NCI-H2196 (cell line): ENCODE measurements around the gene DUOX1.
"Not testable (repeated sequence)": the region's sequence is repeated elsewhere in the genome, so short reads cannot be mapped to it uniquely, and the experiment has no call there.

Source experiments
- DNase-seq: peaks from one replicate; lab custom pipeline; 2025; ENCODE audit not compliant: unreplicated experiment; lab: John Stamatoyannopoulos, UW

The DUOX1 gene

DNA sequence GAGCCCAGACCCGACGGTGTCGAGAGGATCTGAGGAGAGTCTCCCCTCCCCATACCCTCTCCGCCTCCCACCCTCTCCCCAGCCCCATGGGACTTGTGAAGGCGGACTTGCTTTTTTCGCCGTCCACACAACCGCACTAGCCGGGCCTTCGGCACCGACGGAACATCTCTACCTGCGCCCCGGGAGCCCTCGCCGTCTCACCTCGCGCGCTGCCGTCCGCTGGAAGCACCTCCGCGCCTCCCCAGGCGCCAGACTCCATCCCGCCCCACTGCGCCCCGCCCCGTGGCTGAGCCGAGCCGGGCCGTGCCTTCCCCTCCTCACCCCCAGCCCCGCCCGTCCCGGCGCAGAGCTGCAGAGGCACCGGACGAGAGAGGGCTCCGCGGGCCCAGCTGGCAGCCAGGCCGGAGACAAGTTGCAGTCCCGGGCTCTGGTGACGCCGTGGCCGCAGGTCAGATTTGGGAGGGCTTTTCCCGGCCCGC lies at the start of gene DUOX1, which contains the start of gene DUOXA1:
TSS of gene DUOX1 (plus strand) at position 344 of the 479 bp plus-strand sequence. CDS start 1,973 bp downstream, outside the sequence.
TSS of gene DUOXA1 (minus strand) at position 229 of the 479 bp plus-strand sequence. CDS start 6,865 bp downstream, outside the sequence.
- DNase-seq, result no peak

DNA sequence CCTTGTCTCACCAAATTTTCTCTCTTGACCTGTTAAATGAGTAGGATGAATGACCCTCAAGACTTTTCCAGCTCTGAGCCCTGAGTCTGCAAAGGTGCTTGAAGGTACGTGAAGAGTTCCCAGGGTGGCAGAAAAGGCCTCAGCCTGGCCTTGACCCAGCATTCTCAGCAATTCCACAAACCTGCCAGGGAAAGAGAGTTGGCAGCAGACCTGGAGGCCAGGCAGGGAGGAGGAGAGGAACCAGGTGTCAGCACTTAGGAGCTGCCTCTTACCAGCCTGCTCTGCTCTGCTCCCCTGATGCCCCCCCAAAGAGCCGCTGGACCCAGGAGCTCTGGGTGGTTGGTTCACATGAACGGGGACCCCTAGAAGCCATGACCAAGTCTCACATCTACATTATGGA lies 49.2 kb upstream of the DUOX1 start:
- DNase-seq, result not testable (repeated sequence)

DNA sequence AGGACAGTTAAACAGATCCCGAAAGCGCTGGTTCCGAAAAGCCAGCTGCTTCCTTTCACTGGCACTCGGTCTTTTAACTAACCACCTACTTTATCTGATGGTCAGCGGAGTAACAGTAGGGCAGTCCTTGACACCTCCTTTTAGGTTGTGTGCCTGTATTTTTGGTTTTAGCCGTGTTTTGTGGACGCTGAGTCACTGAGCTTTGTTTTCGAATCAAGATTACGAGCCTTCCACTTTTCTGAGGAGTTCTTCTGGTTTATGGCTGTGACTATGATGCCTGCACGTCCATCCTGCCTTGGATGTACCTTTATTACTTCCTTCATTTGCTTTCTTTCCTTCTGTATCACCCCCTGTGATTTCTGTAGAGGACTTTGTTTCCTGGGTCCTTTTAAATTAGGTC lies 47.4 kb upstream of the DUOX1 start:
- not testable (repeated sequence) for DNase-seq

DNA sequence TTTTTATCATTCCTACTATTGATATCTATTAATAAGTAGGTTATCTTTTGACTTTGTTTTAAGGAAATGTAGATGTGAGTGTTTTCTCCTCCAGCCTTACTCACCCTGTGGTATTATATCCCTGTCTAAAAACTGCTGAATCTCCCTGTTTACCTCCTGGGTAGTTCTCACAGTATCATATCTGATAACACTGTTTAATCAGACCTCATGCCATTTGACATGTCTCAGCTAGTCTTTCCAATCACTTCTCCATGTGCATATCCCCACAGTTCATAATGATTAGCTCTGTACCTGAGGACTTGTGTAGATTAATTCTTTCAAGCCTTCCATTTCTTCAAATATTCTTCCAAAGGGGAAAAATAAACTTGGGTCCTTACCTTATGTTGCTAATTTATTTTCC lies 46.6 kb upstream of the DUOX1 start:
- no peak for DNase-seq

DNA sequence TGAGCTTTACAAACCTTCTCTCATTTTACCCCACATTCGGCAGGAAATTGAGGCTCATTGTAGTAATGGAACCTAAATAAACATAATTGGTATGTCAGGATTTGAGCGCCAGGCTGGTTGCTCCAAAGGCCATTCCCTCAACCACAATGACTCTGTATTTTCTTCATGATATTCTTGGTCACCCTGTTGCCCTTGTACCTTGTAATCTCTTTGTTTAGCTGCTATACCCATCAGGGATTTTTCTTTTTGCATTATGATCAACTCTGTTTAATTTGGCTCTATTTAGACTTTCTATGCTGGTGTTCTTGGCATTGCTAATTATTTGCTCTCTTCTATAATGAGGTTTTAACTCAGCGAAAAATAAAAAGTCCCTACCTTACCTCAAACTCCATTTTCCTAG lies 45.6 kb upstream of the DUOX1 start:
- DNase-seq, result peak; percentile 7

DNA sequence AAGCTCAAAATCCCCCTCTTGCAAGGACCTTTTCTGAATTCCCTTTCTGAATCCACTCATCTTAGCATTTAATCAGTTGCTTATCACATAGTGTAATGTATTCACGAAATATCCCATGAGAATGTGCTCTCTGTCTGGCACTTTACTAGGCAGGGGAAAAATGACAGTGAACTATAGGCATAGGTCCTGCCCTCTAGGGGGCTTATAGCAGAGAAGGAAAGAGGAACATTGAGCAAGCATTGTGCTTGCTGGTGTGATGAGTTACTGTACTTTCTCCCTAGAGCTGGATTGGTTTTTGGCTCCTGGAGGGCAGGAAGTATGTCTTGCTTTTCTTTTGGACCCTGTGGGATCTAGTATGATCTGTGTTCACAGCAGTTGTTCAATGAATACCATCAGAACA lies 42.3 kb upstream of the DUOX1 start:
- no peak for DNase-seq

DNA sequence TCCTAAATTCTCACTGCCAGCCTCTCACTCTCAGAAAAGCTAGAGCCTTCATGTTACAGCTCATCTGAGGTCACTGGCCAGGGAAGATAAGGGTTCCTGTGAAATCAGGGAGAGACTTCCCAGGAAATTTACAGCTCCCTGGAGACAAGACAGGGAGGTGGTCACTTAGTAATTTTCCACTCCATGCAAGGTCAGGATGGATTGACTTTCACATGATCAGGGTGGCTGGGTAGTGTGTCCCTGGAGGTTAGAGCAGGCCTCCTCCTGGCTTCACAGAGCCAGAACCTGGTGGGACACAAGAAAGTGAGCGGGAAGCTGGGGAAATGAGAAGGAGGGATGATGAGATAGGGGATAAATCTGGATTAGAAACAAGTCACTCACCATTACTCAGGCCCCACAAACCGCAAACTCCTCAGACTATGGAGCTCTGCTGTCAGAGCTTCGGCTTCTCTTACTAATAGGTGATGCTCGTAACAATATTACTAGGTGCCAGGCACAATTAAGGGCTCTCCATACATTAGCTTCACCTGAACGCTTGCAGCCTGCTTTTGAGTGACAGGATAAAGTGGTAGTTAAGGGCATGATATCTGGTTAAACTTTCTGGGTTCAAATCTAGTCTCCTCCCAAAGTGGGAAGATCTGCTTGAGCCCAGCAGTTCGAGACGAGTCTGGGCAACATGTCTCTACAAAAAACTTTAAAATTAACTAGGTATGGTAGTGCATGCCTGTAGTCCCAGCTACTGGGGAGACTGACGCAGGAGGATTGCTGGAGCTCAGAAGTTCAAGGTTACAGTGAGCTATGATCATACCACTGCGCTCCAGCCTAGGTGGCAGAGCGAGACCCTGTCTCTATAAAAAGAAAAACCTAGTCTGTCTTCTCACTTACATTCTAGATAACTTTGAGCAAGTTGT lies 40.7 kb upstream of the DUOX1 start:
- DNase-seq, result no peak

DNA sequence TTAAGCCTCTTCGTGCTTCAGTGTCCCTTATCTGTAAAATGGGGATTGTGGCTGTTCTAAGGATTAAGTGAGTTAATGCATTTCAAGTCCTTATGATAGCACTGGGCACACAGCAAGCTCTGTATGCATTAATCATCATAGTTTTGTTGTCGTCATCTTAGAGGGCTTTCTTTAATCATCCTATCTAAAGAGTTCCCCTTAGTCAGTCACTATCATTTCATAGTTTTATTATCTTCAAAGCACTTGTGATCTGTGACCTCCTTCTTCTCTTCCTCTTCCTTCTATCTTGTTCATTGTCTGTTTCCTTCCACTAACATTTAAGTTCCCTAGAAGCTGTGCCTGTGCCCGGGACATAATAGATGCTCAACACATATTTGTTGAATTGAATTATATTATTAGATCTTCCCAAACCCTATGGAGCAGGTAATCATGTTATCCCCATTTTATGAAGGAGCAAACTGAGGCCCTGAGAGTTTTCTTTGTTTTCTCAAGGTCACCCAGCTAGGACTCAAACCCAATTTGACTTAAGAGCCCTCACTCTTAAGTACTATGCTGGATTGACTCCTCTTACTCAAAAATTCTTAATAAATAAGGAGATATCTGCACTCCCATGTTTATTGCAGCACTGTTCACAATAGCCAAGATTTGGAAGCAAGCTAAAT lies 40.0 kb upstream of the DUOX1 start:
- no peak for DNase-seq

DNA sequence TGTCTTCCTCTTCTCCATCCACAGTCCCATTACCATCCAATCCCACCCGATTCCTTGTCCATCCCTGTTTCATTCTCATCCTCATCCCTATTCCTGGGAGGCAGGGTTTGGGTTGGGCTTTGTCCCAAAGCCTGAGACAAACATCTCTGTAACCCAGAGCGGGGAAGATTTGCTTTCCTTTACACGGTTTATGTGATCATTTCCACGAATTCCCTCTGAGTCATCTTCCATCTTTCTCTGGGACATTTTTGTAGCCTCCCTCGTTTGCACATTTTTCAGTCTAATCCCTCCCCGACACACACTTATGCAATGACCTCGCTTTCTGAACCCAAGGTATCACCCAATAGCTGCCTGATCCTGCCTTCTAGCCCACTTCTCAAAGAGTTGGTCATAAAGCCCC lies 38.6 kb upstream of the DUOX1 start:
- DNase-seq, result no peak

DNA sequence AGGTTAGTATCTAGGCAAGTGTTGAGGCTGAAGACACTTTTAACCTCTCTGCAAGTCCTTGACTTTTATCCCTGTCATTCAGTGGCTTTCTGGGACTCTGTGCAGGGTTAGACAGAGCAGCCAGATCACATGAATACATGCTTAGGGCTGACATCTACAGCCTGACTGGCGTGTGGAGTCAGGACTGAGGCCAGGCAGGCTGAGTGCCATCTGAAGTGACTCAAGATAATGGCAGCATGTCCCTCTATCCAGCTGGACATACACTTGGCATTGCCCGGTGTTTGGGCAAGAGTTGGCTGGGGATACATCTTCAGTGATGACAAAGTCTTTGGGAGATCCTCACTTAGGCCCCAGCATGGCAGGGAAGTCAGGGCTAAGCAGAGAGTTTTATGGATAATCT lies 38.2 kb upstream of the DUOX1 start:
- DNase-seq, result no peak

DNA sequence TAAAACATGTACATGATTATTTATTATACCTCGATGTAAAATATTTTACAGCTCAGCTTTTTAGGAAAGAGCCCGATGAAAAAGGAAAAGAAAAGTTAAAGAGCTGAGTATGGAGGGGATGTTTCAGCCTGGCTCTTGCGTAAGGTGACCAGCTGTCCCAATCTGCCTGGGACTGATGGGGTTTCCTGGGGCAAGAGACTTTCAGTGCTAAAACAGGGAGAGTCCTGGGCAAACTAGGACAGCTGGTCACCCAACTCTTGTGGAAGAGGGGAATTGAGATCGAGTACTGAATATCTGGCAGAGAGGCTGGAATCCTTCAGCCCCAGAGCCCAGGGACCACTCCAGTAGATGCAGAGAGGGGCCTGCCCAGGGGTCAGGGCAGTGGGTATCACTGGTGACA lies 36.8 kb upstream of the DUOX1 start:
- no peak for DNase-seq

DNA sequence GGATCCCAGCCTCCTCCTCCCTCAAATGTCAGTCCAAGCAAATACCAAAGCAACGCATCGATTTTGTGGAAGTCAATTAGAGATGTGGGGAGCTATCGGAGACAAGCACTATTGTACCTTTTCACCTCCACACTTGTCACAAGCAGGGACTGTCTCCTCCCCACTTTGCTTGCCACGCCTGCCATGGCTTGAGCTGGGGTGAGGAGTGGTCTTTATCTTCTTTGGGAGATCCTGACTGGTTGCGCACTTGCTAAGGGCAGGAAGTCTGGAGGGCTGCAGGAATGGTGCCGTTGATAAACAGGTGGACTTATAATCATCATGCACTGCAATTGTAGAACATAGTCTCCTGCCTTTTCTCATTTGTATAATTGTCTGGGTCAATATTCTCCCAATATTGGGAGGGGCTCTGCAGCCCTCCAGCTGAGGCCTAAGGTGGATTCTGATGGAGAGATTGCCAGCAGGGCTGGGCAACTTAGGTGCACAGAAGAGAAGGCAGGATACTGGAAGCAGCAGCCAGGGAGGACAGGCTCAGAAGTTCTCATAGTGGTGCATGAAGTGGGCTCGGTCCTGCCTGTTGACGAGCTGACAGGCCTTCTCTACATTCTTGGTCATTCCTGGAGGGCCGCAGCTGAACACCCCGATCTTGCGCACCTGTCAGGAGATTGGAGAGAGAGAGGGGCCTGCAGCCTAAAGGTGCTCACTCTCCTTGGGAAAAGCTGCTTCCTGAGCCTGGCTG lies 36.0 kb upstream of the DUOX1 start:
- DNase-seq, result no peak

DNA sequence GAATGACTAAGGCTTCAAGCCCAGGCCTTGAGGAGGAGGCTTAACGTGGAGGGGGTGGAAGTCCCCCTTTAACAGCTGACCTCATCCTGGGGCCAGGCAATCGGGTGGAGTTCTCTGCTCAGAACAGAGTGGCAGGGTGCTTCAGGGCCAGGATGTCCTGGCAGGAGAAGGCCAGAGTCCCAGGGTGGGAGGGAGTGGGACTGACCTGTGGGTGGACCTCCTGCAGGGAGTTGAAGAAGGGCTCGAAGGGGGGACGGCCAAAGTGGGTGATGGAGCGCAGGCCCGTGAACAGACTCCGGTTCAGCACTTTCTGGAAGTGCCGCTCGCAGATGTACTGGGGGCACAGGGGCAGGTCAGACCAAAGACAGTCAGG lies 35.5 kb upstream of the DUOX1 start:
- no peak for DNase-seq

DNA sequence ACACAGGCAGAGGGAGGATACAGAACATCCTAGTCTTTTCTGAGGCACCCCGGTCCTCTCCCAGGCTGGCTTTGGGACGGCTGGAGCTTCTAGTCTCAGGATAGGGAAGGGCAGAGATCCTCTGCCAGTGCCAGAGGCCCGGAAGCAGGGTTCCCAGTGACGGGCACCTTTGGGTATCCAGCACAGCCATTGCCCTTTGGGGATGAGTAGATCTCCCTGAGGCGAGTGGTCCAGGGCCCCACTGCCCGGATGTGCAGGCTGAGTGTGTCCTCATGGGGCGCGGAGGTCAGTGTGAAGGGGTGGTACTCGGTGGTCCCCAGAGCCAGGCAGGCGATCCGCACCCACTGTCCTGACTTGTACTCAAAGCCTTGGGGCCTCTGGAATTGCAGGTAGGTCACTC lies 34.1 kb upstream of the DUOX1 start:
- DNase-seq, result no peak

DNA sequence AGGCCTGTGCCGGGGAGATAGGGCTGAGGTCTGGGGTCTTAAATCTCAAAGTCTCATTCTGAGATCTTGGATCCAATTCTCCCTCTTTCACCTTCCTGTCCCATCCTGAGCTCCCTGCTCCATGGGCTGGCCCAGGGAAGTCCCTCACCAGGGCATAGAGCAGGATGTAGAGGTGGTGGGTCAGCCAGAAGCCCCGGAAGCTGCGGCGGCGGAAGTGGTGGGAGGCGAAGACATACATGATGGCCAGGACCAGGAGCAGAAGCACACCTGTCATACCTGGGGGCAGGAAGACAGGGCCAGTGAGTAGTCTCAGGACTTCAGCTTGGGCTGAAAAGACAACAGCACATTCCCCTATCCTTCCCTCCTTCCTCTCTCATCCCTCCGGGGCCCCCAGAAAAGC lies 32.3 kb upstream of the DUOX1 start:
- DNase-seq, result no peak

DNA sequence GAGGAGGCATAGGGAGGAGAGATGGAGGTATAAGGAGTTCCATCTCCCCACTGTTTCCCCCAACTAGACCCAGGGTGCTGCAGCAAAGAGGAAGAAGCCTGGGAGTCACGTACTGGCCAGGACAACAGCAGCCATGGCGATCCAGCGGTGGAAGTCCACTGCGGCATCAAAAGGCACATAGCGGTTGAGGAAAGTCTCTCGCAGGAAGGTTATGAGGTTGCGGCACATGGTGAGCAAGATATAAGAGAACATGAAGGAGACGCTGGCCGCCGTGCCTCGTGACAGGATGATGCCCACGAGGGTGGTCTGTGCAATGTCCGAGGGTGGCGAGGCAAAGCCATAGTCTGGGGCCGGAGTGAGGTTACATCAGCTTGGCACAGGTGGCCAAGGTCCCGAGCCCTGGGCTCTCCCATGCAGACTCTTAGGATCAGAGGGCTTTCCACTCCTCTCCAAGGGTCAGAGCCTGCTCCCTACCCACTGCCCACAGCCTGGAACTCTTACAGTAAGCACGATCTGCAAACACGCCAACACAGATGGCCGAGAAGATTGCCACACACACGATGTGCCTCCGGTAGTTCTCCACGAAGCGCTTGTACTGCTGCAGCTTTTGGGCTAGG lies 30.1 kb upstream of the DUOX1 start:
- no peak for DNase-seq

DNA sequence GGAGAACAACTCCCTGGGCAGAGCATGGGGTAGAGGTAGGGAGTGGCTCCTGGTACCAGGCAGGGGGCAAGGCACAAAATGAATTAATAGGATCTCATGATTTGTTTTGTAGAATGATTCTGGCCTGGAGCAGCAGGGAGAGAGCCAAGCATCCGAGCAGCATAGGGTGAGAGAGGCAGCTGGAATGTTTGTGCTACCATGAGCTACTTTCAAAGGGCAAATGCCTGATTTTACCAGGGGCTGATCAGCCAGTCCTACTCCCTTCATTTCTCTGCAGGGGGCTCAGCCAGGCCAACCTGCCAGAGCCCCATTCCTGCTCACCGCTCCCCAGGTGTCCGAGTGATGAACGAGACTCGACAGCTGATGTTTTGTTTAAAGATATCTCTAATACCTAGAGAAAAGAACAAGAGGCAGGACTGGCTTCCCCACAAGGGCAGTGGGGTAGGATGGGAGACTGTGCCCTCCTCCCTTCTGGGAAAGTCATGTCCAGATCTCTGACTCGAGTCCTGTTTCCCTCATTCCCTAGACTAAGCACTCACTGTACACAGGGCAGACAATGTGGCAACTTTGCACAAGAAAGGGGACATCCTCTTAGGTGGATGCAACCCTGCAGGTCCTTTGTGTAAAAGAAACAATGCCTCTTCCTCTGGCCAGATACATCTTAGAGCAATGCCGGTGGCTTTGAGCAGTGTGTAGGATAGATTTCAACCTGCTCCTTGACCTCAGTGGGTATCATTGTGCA lies 28.7 kb upstream of the DUOX1 start:
- no peak for DNase-seq

DNA sequence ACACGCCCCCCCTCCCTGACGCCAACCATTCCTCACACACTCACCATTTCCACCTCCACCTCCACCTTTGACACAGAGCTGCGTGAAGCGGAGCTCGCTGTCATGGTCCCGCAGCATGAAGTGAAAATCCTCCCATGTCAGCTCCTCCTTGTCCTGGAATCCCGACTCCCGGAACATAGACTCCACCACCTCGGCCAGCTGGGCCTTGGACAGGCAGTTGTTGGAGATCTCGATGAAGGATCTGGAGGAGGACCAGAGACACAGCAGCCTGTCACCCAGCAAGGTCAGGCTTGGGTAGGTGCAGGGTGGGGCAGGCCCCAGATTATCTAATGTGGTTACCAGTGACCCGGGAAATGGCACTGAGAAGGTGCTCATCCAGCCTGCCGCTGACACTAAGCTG lies 28.0 kb upstream of the DUOX1 start:
- no peak for DNase-seq

DNA sequence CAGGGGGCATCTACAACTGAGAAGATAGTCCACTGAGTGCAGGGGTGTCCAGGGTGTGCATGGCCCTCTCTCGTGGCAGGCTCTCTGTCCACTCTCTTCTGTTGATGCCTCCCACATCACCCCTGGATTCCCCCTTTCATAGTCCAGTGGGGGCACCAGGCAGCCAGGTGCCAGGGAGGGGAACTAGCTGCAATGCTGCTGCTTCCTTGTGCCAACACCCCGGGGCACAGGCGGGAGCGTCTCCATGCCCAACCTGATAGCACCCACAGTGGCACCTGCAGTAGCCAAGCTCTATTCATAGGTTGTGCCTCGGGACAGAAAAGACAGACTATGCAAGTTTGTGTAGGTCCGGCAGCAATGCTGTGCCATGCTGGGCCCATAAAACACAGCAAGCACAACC lies 27.6 kb upstream of the DUOX1 start:
- no peak for DNase-seq

DNA sequence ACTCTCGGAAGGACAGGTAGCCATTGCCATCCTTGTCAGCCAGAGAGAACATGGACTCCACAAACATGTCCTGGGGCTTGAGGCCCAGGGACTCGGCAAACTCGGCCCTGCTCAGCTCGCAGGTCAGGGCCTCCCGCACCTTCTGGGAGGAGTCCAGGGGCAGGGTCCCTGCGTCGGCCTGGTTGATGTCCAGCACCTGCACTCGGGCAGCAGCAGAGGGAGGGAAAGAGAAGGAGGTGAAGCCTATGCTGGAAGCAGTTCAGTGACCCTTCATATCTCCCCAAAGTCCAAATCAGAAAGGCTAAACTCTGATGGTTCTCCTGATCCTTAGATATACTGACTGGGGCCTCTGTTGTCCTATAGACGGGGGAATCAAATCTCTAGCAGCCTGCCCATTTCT lies 25.6 kb upstream of the DUOX1 start:
- not testable (repeated sequence) for DNase-seq
